Neural crest cell (in vitro differentiated cells): ENCODE results near the gene GPR82. TPM values are rescaled to one million over a fixed set of nuclear protein-coding genes. Genes with fewer than 3 reads are reported as not detected.

Source experiments
- DNase-seq: peaks from one replicate; pipeline ENCODE4 v3.0.0; 2021; ENCODE audit warnings: low read depth, mixed read lengths, low spot score
- H3K27ac Mint-ChIP-seq: one replicate; pipeline ENCODE4 v1.8.0; 2021; ENCODE audit warnings: mild to moderate bottlenecking, mixed read lengths; ENCODE audit not compliant: unreplicated experiment
- H3K27me3 Mint-ChIP-seq: 2 replicates; pipeline ENCODE4 v1.8.0; 2021; ENCODE audit warnings: low read depth, mild to moderate bottlenecking, mixed read lengths
- H3K36me3 Mint-ChIP-seq: 2 replicates; pipeline ENCODE4 v1.8.0; 2021; ENCODE audit warnings: low read depth, mild to moderate bottlenecking, mixed read lengths
- H3K4me1 Mint-ChIP-seq: 2 replicates; pipeline ENCODE4 v1.8.0; 2021; ENCODE audit warnings: mixed read lengths
- H3K4me3 Mint-ChIP-seq: one replicate; pipeline ENCODE4 v1.8.0; 2021; ENCODE audit warnings: mild to moderate bottlenecking, mixed read lengths
- H3K9me3 Mint-ChIP-seq: 2 replicates; pipeline ENCODE4 v1.8.0; 2021; ENCODE audit warnings: mixed read lengths
- total RNA-seq: library from RNA; stranded (reverse); gene quantifications from 2 replicates; pipeline ENCODE4 v1.2.1, GENCODE V29; 2021
- TF ChIP-seq, protein P1 (sequence below): fragments of 200-600 bp; sonication (generic); conservative IDR thresholded peaks from 2 replicates; pipeline ENCODE4 v1.5.0; 2021; ENCODE audit warnings: antibody characterized with exemption, mild to moderate bottlenecking

The GPR82 gene
- total RNA-seq, 1 donor from 2014 or later, result not detected

DNA sequence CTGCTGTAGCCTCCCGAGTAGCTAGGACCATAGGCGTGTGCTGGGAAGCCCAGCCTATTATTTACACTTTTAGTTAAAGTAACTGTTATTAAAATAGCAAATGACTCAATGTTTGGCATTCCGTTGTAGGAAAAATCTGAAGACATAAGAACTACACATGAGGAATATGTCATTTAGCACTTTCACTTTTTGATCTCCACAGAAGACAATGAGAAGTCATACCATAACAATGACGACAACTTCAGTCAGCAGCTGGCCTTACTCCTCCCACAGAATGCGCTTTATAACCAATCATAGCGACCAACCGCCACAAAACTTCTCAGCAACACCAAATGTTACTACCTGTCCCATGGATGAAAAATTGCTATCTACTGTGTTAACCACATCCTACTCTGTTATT lies 28.6 kb upstream of the GPR82 start:
- H3K36me3 Mint-ChIP-seq, result peaks cover 6% of the 10 kb centered on the region
- no peak overlapping the region for H3K4me3 Mint-ChIP-seq
- TF ChIP-seq, protein P1, sequence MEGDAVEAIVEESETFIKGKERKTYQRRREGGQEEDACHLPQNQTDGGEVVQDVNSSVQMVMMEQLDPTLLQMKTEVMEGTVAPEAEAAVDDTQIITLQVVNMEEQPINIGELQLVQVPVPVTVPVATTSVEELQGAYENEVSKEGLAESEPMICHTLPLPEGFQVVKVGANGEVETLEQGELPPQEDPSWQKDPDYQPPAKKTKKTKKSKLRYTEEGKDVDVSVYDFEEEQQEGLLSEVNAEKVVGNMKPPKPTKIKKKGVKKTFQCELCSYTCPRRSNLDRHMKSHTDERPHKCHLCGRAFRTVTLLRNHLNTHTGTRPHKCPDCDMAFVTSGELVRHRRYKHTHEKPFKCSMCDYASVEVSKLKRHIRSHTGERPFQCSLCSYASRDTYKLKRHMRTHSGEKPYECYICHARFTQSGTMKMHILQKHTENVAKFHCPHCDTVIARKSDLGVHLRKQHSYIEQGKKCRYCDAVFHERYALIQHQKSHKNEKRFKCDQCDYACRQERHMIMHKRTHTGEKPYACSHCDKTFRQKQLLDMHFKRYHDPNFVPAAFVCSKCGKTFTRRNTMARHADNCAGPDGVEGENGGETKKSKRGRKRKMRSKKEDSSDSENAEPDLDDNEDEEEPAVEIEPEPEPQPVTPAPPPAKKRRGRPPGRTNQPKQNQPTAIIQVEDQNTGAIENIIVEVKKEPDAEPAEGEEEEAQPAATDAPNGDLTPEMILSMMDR, result no peak
- H3K9me3 Mint-ChIP-seq, result peaks cover 4% of the 10 kb centered on the region
- no peak for DNase-seq
- H3K27me3 Mint-ChIP-seq, result no peaks in the 10 kb centered on the region
- H3K27ac Mint-ChIP-seq, result no peak overlapping the region
- H3K4me1 Mint-ChIP-seq, result no peaks in the 10 kb centered on the region

DNA sequence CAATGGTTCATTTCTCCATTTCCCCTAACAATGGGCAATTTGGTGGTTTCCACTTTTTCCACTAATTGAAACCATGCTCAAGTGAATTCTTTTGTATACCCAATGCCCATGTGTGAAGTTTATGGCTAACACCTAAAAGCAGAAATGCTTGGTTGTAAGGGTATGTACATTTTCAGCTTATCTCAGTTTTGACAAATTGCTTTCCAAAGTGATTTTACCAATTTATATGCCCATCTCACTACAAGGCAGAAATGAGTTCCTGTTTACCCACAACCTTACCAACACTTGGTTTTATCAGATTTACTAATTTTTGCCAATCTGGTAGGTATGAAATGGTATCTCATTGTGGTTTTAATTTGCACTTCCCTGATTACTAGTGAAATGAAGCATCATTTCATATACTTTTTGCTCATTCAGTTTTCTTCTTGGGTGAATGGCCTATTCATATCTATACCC lies 20.4 kb upstream of the GPR82 start:
- TF ChIP-seq, protein P1, result no peak
- Mint-ChIP-seq H3K36me3 (peaks cover 2% of the 10 kb centered on the region), H3K4me1 (peaks cover 12% of the 10 kb centered on the region), H3K27ac (no peak overlapping the region), H3K4me3 (no peak overlapping the region), H3K9me3 (no peaks in the 10 kb centered on the region), H3K27me3 (no peaks in the 10 kb centered on the region)
- DNase-seq, result no peak

DNA sequence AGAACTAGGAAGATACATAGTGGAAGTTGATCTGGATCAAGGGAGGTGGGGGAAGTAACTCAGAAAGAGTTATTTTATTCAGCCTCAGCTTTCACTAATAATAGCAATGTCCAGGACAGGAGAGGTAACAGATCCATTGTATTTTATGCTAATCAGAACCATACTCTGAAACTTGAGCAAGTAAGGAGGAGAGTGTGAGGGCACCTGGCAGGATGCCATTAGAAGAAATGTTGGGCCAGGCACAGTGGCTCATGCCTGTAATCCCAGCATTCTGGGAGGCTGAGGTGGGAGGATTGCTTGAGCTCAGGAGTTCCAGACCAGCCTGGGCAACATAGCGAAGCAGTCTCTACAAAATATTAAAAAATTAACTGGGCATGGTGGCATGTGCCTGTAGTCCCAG lies 18.9 kb upstream of the GPR82 start:
- no peaks in the 10 kb centered on the region for H3K9me3 Mint-ChIP-seq

DNA sequence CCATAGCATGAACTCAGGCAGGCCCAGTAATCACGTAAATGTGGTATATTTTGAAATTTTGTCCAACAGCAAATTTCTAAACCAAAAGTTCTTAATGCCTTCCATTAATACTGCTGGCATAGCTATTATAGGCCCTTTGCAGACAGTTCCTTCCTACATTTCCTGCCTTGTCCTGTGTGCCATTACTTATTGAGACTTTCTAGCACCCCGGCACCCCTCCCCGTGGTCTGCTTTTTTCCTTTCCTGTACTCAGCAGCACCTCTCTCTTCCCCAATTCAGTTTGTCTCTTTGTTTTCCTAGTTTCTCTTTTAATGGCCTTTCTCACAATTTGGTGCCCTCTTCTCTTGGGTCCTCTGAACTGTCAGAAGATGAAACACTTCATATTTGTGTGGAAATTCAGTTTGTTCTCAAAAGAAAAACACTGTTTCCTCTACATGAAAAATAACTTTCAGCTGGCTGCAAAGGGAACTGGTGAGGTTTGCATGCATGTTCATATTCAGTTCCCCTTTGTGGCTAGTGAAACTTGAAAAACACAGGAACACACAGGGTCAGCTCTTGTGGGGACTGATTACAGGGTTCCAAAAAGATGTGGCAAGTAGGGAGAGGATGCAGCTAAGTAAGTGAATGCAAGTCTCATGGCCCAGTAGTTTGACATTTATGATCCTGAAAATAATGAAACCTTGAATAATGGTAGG lies 18.2 kb upstream of the GPR82 start:
- TF ChIP-seq, protein P1, result no peak
- no peak overlapping the region for H3K27ac Mint-ChIP-seq

More for the DNA sequence above, 18.9 kb upstream of the GPR82 start:
- Mint-ChIP-seq H3K27ac (no peak overlapping the region), H3K36me3 (peaks cover 2% of the 10 kb centered on the region), H3K4me3 (no peak overlapping the region), H3K27me3 (no peaks in the 10 kb centered on the region), H3K4me1 (peaks cover 12% of the 10 kb centered on the region)
- TF ChIP-seq, protein P1, result no peak
- no peak for DNase-seq

DNA sequence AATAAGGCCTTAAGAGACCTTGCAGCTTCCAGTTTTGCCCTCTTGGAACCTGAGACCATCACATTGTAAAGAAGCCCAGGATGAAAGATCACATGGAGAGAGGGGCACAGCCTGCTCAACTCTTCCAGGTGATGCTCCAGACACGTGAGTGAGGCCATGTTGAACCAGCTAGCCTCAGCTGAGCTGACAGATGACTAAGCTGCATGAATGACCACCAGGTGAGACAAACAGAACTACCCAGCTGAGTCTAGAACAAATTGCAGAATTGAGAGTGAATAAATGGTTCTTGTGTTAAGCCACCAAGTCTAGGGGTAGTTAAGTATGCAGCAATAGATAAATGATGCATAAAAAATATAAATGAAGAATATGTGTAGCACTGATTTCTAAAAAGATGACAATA lies 16.8 kb upstream of the GPR82 start:
- no peak overlapping the region for H3K27ac Mint-ChIP-seq
- H3K9me3 Mint-ChIP-seq, result no peaks in the 10 kb centered on the region
- TF ChIP-seq, protein P1, result no peak
- H3K4me3 Mint-ChIP-seq, result no peak overlapping the region
- H3K27me3 Mint-ChIP-seq, result no peaks in the 10 kb centered on the region
- H3K4me1 Mint-ChIP-seq, result peaks cover 12% of the 10 kb centered on the region
- H3K36me3 Mint-ChIP-seq, result peaks cover 2% of the 10 kb centered on the region
- DNase-seq, result no peak

More for the DNA sequence above, 18.2 kb upstream of the GPR82 start:
- no peaks in the 10 kb centered on the region for H3K27me3 Mint-ChIP-seq
- DNase-seq, result no peak
- peaks cover 12% of the 10 kb centered on the region for H3K4me1 Mint-ChIP-seq
- H3K4me3 Mint-ChIP-seq, result no peak overlapping the region
- H3K36me3 Mint-ChIP-seq, result peaks cover 2% of the 10 kb centered on the region
- H3K9me3 Mint-ChIP-seq, result no peaks in the 10 kb centered on the region
